ENCODE data around the gene ZNF514.

- TF ChIP-seq CTCF (conservative IDR thresholded peaks at IDR 0.05; ENCODE audit: low read length), result no peak
- no peak for TF ChIP-seq EZH2phosphoT487 (IDR thresholded peaks at IDR 0.05; ENCODE audit: borderline replicate concordance, low read depth, low read length)
These were observed 593 bp downstream of the ZNF514 start for GRCh38 chr2:95158891-95159619.
